ENCODE results near the gene GZMH.
"Not testable (repeated sequence)": the region's sequence is repeated elsewhere in the genome, so short reads cannot be mapped to it uniquely, and the experiment has no call there.

GRCh38 chr14:24648361-24648760 lies 38.9 kb upstream of the GZMH start:
- TF ChIP-seq CTCF (conservative IDR thresholded peaks at IDR 0.05; ENCODE audit: low read length); EZH2phosphoT487 (IDR thresholded peaks at IDR 0.05; ENCODE audit: borderline replicate concordance): not testable (repeated sequence)
